ENCODE results near the gene QRICH1. TPM values are rescaled to one million over a fixed set of nuclear protein-coding genes. Genes with fewer than 3 reads are reported as not detected.

The QRICH1 gene
- total and polyA plus RNA-seq, 10 of the 15 experiments (the other 5 are each of a cell fraction or from before 2014, with no cell fraction given): 22.2 to 116 (median 81.4) TPM

GRCh38 chr3:49021213-49021812 is 72.6 kb downstream of the QRICH1 start:
- peak; percentile 87 for DNase-seq (ENCODE audit: low read depth, low spot score)
- peaks cover 45% of the 10 kb centered on the region for H3K79me2 ChIP-seq (ENCODE audit: control insufficient read depth, insufficient read depth, low read length)
- H3K9ac ChIP-seq (ENCODE audit: control insufficient read depth, insufficient read depth, low read length): peak overlapping the region; percentile 81
- H3K27ac ChIP-seq (ENCODE audit: control insufficient read depth, insufficient read depth): peak overlapping the region; percentile 94
- H3K4me1 ChIP-seq (ENCODE audit: control insufficient read depth, insufficient read depth, low read length): peaks cover 21% of the 10 kb centered on the region
- peaks cover 14 to 15% of the 10 kb centered on the region in 2 experiments for H3K36me3 ChIP-seq (ENCODE audit: control insufficient read depth in 2 of 2, insufficient read depth in 2 of 2, low read length in 1 of 2)
- peak; percentile 71 for ATAC-seq
- CTCF ChIA-PET: interaction anchor here (0.6 to 5.9 kb wide), 17 partner anchors 8 to 428 kb away, joined by 3 to 83 read pairs (median 5); partner anchors contain the start of genes IMPDH2, IP6K2, KLHDC8B and P4HTM
- no peaks in the 10 kb centered on the region for H3K9me3 ChIP-seq (replicated peaks; ENCODE audit: control insufficient read depth, insufficient read depth, low read length)
- POLR2A ChIA-PET: interaction anchor here (0.5 to 4.3 kb wide), 15 partner anchors 7 to 337 kb away, joined by 3 to 69 read pairs (median 6); partner anchors contain the start of genes IMPDH2, QRICH1, USP19 and WDR6
- no peaks in the 10 kb centered on the region for H3K27me3 ChIP-seq (replicated peaks in 1 of 2; ENCODE audit: control insufficient read depth in 2 of 2, insufficient read depth in 2 of 2, low read length in 1 of 2)
- H2AFZ ChIP-seq (ENCODE audit: control insufficient read depth, low read depth, low read length): peak overlapping the region; percentile 73
- RAD21 ChIA-PET (ENCODE audit: unreplicated experiment): interaction anchor here (0.9 to 4.1 kb wide), 7 partner anchors 13 to 423 kb away, joined by 3 to 40 read pairs (median 4); partner anchors contain the start of genes P4HTM, QRICH1 and WDR6
- peak; percentile 23 for FAIRE-seq
- no peaks in the 10 kb centered on the region for H4K20me1 ChIP-seq (ENCODE audit: control insufficient read depth, insufficient read depth)
- H3K4me2 ChIP-seq (ENCODE audit: control insufficient read depth, insufficient read depth): peak overlapping the region; percentile 83; the same call in 1 of the 2 replicates
- intact Hi-C loops (cut with micrococcal nuclease; ENCODE audit: unreplicated experiment) (loop anchor here (1.0 to 10.0 kb wide), 5 partner anchors 14 to 653 kb away; partner anchors contain the start of genes APEH, P4HTM, QRICH1 and USP4), in situ Hi-C loops (cut with MboI) (no loop called here)
- WGBS (ENCODE audit: insufficient coverage, insufficient replicate concordance, low lambda C conversion rate, missing lambda C conversion rate): under 1% methylated on average over 60 of the region's 60 CpGs
- peak overlapping the region; percentile 95 for H3K4me3 ChIP-seq
- SMC1A ChIA-PET (ENCODE audit: uncharacterized antibody, unreplicated experiment): interaction anchor here (0.6 to 6.1 kb wide), 5 partner anchors 14 to 73 kb away, joined by 3 to 31 read pairs (median 5); partner anchors contain the start of genes P4HTM, QRICH1 and WDR6
- no TSS peak for BruUV-seq (replicated peaks)
- no peak for TF ChIP-seq ZNF384 (IDR thresholded peaks at IDR 0.05; ENCODE audit: borderline replicate concordance, low read depth, low read length)
- TF ChIP-seq, protein P1, sequence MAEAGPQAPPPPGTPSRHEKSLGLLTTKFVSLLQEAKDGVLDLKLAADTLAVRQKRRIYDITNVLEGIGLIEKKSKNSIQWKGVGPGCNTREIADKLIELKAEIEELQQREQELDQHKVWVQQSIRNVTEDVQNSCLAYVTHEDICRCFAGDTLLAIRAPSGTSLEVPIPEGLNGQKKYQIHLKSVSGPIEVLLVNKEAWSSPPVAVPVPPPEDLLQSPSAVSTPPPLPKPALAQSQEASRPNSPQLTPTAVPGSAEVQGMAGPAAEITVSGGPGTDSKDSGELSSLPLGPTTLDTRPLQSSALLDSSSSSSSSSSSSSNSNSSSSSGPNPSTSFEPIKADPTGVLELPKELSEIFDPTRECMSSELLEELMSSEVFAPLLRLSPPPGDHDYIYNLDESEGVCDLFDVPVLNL (IDR thresholded peaks at IDR 0.05; ENCODE audit: low read depth, low read length): no peak
- TF ChIP-seq, protein P2, sequence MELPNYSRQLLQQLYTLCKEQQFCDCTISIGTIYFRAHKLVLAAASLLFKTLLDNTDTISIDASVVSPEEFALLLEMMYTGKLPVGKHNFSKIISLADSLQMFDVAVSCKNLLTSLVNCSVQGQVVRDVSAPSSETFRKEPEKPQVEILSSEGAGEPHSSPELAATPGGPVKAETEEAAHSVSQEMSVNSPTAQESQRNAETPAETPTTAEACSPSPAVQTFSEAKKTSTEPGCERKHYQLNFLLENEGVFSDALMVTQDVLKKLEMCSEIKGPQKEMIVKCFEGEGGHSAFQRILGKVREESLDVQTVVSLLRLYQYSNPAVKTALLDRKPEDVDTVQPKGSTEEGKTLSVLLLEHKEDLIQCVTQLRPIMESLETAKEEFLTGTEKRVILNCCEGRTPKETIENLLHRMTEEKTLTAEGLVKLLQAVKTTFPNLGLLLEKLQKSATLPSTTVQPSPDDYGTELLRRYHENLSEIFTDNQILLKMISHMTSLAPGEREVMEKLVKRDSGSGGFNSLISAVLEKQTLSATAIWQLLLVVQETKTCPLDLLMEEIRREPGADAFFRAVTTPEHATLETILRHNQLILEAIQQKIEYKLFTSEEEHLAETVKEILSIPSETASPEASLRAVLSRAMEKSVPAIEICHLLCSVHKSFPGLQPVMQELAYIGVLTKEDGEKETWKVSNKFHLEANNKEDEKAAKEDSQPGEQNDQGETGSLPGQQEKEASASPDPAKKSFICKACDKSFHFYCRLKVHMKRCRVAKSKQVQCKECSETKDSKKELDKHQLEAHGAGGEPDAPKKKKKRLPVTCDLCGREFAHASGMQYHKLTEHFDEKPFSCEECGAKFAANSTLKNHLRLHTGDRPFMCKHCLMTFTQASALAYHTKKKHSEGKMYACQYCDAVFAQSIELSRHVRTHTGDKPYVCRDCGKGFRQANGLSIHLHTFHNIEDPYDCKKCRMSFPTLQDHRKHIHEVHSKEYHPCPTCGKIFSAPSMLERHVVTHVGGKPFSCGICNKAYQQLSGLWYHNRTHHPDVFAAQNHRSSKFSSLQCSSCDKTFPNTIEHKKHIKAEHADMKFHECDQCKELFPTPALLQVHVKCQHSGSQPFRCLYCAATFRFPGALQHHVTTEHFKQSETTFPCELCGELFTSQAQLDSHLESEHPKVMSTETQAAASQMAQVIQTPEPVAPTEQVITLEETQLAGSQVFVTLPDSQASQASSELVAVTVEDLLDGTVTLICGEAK (IDR thresholded peaks at IDR 0.05; ENCODE audit: borderline replicate concordance): no peak
- no peak; the same call in 1 of the 2 replicates for TF ChIP-seq BCLAF1 (IDR thresholded peaks at IDR 0.05)
- no peak for TF ChIP-seq ATF7 (IDR thresholded peaks at IDR 0.05; ENCODE audit: low read depth)
- TF ChIP-seq RBBP5 (conservative IDR thresholded peaks at IDR 0.05): no peak
- no peak for TF ChIP-seq NFYA (IDR thresholded peaks at IDR 0.05; ENCODE audit: borderline replicate concordance, low read depth, low read length)
- no peak for TF ChIP-seq ZNF24 (IDR thresholded peaks at IDR 0.05)
- TF ChIP-seq, protein P3, sequence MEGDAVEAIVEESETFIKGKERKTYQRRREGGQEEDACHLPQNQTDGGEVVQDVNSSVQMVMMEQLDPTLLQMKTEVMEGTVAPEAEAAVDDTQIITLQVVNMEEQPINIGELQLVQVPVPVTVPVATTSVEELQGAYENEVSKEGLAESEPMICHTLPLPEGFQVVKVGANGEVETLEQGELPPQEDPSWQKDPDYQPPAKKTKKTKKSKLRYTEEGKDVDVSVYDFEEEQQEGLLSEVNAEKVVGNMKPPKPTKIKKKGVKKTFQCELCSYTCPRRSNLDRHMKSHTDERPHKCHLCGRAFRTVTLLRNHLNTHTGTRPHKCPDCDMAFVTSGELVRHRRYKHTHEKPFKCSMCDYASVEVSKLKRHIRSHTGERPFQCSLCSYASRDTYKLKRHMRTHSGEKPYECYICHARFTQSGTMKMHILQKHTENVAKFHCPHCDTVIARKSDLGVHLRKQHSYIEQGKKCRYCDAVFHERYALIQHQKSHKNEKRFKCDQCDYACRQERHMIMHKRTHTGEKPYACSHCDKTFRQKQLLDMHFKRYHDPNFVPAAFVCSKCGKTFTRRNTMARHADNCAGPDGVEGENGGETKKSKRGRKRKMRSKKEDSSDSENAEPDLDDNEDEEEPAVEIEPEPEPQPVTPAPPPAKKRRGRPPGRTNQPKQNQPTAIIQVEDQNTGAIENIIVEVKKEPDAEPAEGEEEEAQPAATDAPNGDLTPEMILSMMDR (IDR thresholded peaks at IDR 0.05 in 2 of 3, conservative IDR thresholded peaks at IDR 0.05 in 1 of 3; ENCODE audit: control insufficient read depth in 2 of 3, extremely low read depth in 1 of 3, insufficient read depth in 1 of 3, low read depth in 3 of 3, low read length in 3 of 3): no peak
- peak; percentile 49; the same call in 1 of the 2 replicates for TF ChIP-seq HCFC1 (IDR thresholded peaks at IDR 0.05; ENCODE audit: low read length)
- peak; percentile 63 for TF ChIP-seq LARP7 (IDR thresholded peaks at IDR 0.05)
- TF ChIP-seq ZNF622 (IDR thresholded peaks at IDR 0.05): no peak
